HG02759 (cell line): ENCODE measurements around the gene TREH.

ENCODE experiments used
- ATAC-seq: cut with Tn5 transposase; IDR thresholded peaks from one replicate; pipeline ENCODE4 v1.9.1; 2021; ENCODE audit warnings: mild to moderate bottlenecking, moderate library complexity; ENCODE audit not compliant: unreplicated experiment

Gene TREH

DNA sequence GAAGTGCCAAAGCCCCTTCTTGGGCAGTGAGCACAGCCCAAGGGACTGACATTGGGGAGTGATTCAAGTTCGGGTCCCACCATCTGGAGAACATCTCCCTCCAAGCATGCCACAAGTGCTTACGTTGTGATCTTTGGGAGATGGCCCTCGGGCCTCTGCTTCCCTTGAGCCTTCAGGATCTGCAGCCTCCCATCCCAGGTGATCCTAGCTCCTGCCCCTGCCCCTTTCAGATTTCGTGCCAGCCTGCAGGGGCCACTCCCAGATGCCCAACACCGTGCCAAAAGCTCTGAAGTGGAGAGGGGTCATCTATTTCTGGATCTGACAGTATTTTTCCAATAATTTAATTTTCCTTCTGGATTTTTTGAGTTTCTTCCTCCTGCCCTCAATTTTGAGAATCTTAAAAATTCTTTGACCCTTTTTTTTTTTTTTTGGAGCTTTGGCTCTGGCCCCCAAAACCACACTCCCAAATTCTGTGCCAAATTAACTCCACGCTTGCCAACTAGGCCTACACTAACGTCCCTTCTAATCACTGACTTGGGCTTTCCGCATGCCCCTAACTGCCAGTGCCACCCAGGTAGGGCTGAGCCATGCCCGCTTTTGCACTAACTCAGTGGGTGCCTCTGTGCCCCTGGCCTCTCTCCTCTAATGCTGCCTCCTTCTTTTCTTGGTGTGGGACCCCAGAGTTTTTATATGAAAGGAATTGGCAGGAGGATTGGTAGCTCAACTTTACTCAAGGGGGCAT is 46.7 kb downstream of the TREH start:
- no peak for ATAC-seq

GRCh38 chr11:118631142-118631909 is 48.1 kb downstream of the TREH start:
- ATAC-seq: no peak

DNA sequence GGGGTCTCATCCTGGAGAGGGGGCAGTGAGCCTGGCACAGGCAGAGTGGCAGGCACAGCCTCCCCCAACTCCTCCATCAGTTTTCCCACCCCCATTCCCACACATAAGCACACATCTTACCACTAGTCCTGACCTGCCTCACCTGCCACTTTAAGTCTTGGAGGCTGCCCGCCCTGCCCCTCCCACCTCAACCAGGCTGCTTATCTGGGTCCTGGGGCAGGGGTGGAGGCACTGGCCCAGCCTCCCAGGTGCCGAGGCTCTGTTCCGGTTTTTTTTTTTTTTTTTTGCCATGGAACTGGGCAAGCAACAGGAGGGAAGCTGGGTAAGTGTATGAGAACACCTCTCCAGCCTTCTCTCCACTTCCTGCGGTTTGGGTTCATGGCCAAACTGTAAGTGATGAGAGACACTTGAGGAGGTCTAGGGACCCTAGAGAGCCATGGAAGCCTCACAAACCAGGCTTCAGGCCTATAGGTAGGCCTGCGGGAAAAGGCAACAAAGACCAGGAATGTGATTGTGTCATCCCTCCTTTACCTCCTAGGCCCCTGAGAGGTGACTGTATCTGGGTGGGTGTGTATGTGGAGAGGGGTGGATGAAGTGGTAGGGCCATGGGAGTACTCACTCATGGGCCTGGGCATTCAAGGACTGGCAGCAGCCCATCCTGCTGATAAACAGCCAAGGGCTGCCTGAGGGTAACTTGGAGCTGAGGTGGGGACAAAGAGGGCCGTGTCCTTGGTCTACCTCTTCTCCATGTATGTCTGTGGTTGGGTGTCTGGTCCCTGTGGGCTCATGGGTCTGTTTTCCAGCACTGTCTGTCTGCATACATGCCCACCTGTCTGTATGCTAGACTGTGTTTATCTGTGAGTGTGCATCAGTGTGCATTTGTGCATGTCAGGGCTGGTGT is 49.4 kb downstream of the TREH start:
- ATAC-seq: no peak

DNA sequence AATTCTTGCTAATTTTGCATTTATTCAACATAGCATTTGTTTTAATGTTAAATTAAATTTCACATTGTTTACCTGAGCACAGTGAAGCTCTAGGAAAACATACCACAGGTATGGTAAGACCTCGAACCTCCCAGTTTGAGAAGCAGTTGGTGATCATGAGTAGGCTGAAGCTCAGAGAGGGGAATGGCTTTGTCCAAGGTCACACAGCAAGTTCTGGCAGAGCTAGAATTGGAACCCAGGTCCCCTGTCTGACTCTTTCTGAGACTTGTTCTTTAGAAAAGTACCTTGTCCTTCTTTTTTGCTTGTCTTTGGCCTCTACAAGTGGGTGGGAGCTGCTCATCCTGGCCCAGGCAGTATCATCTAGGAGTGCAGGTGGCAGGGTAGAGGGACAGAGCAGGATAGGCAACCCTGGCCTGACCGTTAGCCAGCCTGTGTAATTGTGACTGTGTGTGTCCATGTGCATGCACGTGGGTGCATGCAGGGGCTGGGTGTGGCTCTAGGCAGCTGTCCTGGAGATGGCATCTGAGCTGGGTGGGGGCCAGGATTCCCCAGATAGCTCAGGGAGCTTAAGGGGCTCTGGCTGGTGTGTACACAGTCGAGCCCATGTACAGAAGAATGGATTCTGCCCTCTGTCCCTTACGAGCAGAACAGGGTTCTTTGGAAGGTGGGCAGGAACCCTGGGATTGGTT is 50.4 kb downstream of the TREH start:
- ATAC-seq: no peak

GRCh38 chr11:118628432-118628831 is 51.0 kb downstream of the TREH start:
- ATAC-seq: no peak

- ATAC-seq: no peak
Measured at GRCh38 chr11:118628031-118628430, 51.4 kb downstream of the TREH start.

DNA sequence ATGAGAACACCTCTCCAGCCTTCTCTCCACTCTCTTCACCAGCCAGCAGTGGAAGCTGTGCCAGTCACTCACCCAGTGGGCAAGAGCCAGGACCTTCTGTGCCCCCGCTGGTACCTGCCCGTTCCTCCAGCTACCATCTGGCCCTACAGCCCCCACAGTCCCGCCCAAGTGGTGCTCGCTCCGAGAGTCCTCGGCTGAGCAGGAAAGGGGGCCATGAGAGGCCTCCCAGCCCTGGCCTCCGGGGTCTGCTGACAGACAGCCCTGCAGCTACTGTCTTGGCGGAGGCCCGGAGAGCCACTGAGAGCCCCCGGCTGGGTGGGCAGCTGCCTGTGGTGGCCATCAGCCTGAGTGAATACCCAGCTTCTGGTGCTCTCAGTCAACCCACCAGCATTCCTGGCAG is 51.9 kb downstream of the TREH start:
- no peak for ATAC-seq

DNA sequence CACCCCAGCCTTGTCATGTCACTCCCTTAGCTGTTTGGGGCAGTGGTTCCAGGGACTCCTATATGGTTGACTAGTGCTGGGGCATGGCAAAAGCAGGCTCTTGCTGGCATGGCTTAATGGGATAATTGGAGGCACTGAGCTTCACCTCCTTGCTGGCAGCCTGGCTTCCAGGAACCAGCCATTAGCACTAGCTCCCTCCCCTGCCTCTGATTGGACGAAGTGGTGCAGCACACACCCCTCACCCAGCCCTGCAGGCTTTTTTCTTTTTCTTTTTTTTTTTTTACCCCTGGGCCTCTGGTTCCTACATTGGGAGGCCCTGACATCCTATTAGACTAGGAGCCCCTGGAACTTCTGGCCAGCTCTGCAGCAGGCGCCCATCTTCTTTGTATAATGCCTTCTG is 53.5 kb downstream of the TREH start:
- no peak for ATAC-seq

- ATAC-seq: no peak
Measured at GRCh38 chr11:118625036-118625690, 54.3 kb downstream of the TREH start.

DNA sequence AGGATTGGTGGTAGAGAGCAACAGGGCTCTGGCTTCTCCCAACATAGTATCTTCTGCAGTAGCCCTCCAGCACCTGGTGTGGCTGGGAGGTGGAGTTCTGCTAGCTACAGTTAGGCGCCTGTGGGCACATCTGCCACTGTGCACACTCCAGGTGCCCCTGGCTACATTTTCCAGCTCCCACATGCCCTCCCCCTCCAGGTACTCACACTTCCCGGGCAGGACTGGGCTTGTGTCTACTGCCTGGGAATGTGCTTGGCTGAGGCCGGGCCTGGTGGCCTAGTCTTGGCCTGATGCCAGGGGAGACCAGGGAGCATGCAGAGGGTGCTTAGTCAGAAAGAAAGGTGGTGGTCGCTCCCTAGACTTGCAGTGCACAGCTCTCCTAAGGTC is 56.2 kb downstream of the TREH start:
- no peak for ATAC-seq

DNA sequence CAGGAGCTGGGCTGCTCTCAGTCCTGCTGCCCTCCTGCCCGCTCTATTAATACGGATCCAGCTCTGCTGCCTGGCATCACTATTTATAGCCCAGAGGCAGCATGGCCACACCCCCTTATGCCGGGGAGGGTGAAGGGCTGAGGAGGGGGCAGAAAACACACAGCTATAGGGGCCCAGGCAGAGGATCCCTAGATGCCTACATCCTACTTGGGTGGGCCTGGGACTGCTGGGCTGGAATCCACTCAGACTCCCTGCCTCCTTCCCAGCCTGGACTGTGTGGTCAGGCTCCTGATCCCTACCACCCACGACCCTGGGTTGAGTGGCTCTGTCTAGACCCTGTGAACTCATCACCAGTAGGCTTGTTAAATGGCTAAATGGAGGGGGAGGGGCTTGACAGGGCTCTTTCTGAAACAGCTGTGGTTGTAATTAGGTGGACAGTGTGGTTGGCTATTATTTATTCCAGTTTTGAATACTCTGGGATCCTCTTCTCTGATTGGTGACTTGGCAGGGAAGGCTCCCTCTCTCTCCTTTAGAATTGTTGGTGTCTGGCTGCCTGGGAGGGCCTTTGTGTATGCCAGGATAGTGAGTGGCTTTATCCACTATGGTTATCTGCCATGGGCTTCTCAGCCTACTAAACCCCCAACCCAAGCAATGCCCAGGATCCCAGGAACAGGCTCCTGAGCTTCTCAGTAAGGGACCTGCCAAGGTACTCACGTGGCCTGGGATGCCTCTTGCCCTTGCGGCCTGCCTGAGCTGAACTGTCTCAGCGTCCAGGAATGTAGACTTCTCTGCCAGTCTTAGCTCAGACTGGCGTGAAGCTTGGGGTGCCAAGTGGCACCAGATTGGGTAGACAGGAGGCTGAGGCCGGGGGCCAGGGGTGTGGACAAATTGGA is 56.8 kb downstream of the TREH start:
- no peak for ATAC-seq

DNA sequence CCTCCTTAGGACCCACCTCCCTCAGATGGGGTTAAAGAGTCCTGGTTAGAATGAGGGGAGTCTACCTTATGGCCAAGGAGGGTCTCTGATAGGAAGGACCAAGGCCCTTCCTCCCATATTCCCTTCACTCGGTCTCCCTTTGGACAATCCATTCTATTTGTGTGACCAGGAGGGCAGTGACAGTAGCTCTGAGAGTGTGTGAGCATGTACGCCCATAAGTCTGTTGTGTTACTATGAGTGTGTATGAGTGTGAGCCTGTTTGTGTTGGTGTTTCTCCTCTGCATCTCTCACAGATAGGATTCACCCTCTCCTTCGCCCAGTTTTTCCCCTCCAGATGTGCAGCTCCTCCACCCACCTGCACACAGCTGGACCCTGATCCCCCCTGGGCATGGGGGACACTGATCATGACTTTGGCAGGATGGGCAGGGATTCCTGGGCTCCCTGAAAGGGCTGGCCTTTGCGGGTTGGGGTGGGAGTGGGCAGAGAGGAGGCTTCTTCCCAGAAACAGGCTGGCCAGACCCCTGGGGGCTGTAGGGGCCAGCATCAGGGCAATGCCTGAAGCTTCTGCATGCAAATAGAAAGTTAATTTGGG is 57.6 kb downstream of the TREH start:
- no peak for ATAC-seq

- no peak for ATAC-seq
Measured at GRCh38 chr11:118621071-118621783, 58.2 kb downstream of the TREH start.

GRCh38 chr11:118620529-118621070 is 58.9 kb downstream of the TREH start:
- no peak for ATAC-seq

DNA sequence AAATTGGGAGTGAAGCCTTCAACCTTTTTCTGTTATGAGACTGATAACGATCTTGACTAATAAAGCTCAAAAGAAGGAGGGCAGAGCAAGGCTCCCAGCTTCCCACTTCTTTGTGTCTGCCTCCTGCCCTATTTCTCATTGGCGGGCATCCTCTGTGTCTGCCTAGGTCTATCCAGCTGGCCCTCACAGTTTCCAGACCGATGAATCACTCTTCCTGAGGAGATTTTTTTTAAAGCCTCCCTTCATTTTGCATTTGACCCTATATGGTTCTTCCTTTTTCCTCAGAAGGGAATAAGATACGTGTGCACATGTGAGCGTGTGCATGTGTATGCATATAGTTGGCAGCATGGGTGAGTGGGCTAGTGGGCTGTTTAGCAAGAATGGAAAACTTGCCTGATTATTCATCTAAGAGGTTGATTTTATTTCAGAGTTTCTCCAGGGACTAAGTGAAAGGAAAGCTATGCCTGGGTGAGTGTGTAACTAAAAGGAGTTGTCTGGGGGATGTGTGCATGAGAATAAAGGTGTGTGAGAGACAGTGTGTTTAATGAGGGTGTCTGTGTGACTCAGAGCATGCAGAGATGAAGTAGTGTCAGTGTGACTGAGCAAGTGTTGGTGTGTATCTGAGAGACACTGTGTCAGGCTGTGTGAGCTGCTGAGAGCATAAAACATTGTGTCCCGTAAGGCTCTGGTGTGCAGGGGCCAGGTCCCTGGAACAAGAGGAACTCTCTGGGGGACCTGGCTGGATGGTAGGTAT is 59.8 kb downstream of the TREH start:
- no peak for ATAC-seq

- ATAC-seq: no peak
Measured at GRCh38 chr11:118618991-118619375, 60.5 kb downstream of the TREH start.
